Islet of Langerhans (tissue), 1 donor: Measurements from ENCODE around the gene SRMS.
"Not testable (repeated sequence)": the region's sequence is repeated elsewhere in the genome, so short reads cannot be mapped to it uniquely, and the experiment has no call there.

ENCODE experiments used
- FAIRE-seq: peaks from one replicate; lab custom pipeline; 2011; peaks lifted over from hg19 to GRCh38; lab: Jason Lieb, UNC

The SRMS gene

DNA sequence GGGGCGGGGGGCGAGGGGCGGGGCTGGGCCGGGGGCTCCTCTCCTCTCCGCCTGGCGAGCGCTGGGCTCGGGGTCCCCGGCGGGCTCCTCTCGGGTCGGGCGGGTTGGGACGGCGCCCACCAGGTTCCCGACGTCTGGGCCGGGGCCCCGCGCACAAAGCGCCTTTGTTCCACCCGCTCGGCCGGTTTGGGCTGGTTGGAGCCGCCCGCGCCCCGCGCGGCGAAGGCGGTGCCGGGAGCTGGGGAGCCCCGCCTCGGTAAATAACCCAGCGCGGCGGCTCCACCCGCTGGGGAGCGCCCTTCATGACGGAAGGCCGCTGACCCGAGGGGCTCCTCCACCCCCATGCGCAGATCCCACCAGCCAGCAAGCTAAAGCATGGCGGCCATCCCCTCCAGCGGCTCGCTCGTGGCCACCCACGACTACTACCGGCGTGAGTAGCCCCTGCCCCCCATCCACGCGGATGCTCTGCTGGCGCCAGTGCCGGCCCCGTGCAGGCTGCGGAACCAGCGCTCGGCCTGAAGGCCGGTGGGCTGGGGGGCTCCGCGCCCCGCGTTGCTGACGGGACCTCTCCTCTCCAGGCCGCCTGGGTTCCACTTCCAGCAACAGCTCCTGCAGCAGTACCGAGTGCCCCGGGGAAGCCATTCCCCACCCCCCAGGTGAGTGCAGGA is 26.5 kb downstream of the SRMS start:
- no peak for FAIRE-seq

DNA sequence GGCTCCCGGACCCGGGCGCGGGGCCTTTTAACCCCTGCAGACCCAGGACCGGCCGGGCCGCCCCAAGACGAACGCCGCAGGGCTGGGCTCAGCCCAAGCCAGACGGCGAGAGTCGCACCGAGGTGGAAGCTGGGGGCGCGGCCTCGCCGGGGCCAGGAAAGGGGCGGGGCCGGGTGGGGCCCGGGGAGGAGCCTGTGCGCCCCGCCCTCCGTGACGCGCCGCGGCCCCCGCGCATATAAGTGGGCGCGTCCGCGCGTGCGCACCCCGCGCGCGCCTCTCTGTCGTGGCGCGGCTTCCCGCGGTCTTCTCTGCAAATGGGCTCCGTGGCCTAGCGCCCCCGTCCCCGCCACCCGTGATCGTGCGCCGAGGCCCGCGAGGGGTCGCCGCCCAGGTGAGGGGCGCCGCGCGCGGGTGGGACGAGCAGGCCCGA is 27.0 kb downstream of the SRMS start, which contains the start of gene PPDPF:
Gene PPDPF (plus strand): TSS at position 262 of the 430 bp plus-strand sequence. CDS start 544 bp downstream, outside the sequence.
- no peak for FAIRE-seq

DNA sequence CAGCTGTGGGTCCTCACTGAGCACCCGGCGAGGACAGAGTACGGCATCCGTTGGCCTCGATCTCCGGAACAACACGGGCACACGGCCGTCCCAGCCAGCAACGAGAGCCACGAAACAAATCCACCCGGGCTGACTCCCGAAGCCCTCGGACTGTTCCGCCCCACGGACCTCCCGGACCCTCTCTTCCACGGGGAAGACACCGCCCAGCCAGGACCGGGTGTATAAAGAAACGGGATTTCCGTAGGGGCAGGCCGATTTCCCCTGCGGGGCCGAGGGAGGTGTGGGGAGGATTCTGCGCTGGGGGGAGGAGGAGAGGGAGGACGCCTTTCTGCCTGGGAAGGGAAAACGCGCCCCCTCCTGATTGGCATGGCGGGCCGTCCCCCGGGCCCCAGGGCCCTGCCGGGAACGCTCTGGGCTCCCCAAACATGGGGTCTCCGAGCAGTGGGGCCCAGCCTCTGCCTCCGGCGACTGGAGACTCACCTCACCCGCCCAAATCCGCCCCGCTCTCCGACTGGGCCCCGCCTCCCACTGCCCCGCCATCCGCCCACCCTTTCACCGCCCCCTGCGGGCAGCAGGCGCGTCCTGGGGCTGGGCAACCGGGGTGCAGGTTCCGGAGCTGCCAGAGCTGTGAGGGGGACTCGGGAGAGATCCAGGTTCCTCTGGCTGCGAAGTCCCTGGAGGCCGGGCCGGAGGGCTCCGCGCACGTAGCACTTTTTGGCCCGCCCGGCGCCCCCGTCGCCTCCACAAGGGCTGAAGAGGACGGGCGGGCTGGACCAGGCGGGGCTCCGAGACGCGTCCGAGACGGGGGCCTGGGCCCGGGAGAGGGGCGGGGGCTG is 27.7 kb downstream of the SRMS start:
- FAIRE-seq: no peak

DNA sequence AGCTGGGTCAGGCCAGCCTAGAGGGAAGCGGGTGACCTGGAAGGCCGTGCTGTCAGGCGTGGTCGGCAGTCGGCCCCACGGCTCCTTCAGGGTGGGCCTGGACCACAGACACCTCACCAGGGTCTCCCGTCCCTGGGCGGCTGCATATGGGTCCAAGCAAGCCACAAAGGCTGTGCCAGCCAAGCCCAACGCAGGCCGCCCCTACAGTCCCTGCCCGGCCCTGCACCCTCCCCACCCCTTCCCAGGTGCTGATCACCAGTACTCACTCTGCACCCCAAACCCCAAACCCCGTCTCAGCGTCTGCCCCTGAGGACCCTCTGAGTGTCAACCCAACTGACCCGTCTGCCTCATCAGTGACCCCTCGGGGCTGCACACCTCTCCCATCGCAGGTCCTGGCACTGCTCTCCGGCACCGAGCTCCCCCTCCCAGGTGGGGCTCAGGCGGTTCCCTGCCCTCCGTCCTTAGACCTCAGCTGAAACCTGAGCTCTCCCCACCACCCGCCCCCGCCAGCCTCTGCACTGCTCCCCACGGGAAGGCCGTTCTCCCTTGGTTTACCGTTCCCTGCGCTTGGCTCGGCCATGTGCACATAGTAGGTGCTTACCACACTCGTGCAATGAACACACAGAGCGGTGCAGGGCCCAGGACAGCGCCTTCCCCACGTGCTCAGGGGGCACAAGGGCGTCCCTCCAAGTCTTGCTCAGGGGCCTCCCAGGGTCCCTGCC is 28.4 kb downstream of the SRMS start:
- no peak for FAIRE-seq

DNA sequence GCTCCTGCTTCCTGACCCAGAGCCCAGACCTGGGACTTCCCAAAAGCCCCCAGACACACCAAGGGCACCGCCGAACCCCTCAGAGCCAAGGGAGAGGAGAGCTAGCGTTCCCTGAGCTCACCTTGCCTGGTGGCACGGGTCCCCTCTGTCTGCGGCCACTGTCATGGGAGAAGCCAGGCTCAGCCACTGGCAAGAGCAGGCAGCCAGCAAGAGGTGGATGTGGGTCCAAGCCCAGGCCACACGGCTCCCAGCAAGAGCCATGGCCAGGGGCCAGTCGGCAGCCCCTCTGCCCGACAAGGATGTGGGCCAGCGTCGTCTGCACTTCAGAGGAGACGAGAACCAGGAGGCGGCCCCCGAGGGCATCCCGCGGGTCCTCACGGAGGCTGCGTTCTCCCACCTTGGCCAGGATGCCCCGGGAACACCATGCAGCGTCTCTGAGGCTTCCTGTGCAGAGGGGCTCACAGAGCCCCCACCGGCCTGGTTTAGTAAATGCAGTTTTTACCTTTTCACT is 29.1 kb downstream of the SRMS start:
- no peak for FAIRE-seq

DNA sequence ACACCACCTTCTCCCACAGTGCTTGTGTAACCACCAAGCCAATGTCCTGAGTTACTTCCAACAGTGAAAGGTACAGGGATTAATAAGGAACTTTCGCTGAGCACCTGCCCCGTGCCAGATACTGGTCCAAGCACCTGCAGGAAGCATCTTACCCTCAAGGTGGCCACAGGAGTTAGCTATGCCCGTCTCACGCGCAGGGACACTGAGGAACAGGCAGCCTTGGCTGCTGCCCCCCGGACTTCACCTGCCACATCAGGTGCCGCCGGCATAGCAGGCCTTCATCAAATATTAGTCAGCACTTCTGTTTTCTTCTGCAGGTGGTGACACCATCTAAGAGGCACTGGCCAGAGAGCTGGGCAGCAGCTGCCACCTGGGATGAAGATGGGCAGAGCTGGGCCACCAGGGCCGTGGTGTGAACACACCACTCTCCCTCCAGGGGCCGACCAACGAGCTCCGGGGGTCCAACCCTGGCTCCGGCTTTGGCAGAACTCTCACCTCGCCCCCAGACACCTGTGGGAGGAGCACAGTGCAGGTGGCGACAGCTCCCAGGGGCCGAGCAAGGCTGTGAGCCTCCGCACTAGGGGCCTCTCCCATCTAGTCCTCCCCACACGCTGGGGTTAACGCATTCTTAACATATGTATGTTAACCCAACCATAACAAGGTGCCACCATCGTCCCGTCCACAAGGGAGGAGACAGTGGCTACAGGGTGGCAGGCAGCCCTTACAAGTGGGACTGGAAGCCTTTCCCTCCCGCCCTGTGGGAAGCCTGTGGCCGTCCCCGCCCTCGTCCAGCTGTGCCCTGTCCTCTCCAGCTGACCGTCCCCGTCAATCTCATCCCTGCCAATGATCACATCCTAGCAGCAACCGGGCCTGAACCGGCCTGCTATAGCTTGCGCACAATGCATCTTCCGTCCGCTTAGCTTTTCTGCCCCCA is 29.9 kb downstream of the SRMS start:
- no peak for FAIRE-seq

DNA sequence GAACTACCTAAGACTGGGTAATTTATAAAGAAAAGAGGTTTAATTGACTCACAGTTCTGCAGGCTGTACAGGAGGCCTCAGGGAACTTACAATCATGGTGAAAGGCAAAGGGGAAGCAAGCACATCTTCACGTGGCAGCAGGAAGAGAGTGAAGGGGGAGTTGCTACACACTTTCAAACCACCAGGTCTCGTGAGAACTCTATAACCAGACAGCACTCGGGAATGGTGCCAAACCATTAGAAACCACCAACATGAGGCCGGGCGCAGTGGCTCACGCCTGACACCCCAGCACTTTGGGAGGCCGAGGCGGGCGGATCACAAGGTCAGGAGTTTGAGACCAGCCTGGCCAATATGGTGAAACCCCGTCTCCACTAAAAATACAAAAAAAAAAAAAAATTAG is 33.0 kb downstream of the SRMS start:
- FAIRE-seq: not testable (repeated sequence)

DNA sequence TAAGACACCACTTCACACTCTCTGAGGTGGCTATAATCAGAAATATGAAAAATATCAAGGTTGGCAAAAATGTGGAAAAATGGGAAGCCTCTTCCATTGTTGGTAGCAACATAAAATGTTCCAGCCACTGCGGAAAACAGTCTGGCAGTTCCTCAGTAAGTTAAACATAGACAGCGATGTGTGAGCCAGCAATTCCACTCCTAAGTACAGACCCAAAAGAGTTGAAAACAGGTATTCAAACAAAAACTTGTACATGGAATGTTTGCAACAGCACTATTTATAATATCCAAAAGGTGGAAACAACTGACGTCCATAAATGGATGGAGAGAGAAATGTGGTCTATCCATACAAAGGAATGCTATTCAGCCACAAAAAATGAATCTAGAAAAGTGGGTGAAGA is 34.3 kb downstream of the SRMS start:
- FAIRE-seq: no peak

DNA sequence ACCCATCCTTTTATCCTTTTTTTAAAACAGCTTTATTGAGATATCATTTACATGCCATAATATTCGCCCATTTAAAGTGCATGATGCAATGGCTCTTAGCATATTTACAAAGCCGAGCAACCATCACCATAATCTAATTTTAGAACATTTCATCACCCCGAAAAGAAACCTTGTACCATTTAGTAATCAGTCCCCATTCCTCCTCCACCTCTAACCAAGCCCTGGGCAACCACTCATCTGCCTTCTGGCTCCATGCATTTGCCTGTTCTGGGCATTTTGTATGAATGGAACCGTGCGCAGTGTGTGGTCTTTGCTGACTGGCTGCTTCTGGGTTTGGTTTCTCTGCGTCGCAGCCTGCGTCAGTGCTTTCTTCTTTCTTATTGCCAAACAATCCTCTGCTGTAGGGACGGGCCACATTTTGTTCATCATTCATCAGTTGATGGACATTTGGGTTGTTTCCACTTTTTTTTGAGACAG is 38.4 kb downstream of the SRMS start:
- FAIRE-seq: no peak

DNA sequence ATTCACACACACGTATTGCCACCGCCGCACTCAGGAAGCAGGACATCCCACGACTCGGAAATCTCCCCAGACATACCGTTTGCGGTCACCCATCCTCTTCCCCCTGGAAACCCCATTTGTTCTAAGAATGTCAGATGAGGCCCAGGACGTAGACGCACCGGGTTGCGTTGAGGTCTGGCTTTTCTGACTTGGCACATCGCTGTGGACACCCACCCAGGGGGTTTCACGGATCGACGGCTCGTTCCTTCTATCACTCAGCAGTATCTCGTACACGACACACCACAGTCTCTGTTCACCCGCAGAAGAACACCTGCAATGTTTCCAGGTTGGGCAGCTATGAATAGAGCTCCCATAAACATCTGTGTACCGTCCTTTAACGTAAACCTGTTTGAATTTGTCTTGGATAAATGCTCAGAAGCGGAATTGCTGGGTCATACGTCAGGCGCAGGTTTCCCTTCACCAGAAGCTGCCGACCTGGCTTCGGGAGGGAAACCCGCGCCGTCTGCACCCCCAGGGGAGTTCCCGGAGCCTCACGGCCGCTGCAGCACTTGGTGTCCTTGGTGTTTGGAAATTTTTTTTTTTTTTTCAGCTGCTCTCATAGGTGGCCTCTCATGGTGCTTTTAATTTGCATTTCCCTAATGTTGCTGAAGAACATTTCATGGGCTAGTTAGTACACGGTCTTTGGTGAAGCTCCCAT is 39.3 kb downstream of the SRMS start:
- FAIRE-seq: no peak

DNA sequence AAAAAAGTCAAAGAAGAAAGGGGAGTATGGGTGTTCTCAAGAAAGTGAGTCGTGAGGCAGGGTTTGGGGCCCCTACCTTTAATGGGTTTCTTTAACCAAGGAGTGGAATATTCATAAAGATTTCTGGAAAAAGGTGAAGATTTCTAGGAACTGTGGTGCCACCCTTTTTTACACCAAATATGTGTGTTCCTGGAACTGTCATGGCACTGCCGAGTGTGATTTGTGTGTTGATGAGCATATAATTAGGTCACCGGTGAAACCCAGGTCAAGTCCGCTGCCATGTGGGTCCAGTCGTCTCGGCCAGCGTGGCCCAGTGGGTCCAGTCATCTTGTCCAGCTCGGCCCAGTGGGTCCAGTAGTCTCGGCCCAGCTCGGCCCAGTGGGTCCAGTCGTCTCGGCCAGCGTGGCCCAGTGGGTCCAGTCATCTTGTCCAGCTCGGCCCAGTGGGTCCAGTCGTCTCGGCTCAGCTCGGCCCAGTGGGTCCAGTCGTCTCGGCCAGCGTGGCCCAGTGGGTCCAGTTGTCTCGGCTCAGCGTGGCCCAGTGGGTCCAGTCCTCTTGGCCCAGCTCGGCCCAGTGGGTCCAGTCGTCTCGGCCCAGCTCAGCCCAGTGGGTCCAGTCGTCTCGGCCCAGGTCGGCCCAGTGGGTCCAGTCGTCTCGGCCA is 40.3 kb downstream of the SRMS start:
- no peak for FAIRE-seq

DNA sequence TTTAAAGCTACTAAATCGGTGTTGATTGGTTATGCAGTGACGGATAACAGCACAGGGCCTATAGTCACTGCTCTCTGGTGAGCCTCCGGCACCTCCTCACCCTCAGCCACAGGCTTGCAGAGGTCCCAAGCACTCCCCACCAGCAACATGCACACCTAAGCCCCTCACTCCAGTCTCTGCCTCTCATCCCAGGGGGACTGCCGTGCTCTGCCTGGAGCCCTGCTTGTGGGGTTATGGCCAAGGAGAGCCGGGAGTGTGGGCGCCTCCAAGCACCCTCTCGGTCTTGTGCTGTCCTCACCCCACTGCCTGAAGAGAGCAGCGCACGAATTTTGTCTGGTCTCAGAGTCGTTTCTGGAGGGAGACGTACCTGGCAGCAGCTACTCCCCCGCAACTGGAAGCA is 41.8 kb downstream of the SRMS start:
- FAIRE-seq: no peak

DNA sequence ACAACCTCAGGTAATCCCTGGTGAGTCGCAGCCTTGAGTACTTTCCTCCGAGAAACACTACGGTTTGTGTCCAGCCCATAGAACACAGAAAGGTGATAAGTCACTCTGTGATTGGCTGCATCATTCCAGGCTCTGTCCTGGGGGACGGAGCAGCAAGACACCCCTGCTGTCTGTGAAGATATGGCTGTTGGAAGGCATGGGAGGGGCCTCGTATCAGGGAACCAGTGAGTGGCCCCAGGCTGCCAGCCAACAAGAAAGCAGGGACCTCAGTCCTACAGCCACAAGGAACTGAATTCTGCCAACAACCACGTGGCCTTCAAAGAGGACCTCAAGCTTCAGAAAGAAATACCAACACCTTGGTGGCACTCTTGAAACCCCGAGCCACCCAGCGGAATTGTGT is 42.3 kb downstream of the SRMS start:
- no peak for FAIRE-seq

DNA sequence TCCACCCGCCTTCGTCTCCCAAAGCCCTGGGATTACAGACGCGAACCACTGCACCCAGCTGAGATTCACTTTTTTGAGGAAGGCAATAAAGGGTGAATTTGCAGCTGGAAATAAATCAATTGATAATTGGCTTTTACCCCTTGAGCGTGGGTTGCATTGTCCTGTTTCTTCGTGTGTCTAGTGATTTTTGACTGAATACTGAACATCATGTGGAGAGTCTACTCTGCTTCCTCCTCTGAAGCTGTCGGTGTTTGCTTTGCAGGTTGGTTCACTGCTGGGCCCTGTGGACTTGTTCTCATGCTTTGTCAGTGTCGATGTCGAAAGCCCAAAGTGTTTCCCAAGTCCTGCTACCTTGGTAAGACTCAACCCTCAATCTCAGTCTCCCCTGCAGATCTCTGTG is 42.9 kb downstream of the SRMS start:
- FAIRE-seq: no peak

DNA sequence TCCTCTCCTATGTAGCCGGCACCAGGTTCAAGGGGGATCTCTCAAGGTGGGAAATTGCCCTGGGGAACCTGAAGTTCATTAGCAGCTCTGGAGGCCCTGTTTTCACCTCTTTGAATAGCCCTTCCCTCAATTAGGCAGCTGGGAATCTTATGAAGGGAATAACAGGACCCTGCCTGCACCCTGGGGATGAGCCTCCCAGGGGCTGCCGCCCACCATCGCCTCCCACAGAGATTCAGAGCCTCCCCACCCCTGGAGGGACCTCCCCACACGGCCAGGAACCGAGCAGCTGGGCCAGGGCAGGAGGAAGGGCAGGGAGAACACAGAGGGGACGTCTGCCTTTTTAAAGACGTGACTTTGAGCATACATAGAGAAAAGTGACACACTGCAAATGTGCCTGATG is 44.0 kb downstream of the SRMS start:
- FAIRE-seq: no peak

DNA sequence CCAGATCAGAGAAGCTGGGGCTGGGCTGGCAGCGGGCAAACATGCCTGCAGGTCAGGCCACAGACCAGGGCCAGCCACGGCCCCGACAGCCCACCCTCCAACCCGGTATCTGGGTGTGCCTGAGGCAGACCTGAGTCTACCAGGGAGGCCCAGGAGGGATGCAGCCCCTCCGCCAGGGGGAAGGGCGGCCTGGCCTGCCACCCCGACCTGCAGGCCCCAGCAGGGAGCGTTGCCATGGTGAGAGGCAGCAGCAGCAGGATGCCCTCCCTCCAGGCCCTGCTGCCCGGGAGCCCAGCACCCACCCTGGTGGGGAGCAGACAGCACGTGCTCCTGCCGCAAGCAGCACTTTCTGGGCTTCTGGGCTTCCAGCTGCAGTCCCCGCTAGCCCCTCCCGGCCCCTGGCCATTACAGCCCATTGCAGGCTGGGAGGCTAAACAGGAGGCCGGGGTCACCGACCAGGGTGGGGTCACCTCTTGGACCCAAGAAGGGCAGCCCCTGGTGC is 44.8 kb downstream of the SRMS start:
- no peak for FAIRE-seq

DNA sequence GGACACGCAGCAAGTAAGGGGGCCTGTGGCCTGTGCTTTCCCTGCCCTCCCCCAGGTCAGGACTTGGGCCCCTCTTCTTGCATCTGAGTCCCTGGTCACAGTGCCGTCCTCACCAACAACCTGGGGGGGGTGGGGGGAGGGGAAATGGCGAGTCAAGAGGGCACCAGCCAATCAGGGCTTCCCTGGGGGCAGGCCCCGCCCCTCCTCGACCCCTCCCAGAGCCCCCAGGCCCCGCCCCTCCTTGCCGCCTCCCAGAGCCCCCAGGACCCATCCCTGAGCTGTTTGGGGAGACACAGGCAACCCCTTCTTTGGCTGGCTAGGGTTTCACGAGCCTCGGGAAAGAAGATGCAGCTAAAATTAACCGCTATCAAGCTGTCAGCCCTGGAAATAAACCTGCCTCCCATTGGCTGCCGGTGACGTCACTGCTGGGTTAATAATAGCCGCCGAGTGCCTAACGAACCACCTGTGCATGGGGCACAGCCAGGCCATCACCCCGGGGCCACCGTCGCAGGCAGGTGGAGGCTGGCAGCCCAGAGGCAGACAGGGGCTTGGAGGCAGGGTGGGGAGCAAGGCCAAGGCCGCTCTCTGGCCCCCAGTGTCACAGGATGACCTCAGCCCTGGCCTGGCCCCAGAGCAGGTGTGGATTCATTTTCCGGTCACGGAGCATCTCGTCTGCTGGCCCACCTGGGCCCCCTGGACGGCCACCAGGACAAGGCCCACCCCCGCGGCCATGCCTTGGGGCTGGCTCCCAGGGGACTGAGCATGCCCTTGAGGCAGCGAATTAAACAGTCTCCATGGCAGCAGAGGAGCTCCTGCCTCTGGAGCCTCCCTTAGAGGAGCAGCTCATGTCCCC is 45.5 kb downstream of the SRMS start:
- no peak for FAIRE-seq

DNA sequence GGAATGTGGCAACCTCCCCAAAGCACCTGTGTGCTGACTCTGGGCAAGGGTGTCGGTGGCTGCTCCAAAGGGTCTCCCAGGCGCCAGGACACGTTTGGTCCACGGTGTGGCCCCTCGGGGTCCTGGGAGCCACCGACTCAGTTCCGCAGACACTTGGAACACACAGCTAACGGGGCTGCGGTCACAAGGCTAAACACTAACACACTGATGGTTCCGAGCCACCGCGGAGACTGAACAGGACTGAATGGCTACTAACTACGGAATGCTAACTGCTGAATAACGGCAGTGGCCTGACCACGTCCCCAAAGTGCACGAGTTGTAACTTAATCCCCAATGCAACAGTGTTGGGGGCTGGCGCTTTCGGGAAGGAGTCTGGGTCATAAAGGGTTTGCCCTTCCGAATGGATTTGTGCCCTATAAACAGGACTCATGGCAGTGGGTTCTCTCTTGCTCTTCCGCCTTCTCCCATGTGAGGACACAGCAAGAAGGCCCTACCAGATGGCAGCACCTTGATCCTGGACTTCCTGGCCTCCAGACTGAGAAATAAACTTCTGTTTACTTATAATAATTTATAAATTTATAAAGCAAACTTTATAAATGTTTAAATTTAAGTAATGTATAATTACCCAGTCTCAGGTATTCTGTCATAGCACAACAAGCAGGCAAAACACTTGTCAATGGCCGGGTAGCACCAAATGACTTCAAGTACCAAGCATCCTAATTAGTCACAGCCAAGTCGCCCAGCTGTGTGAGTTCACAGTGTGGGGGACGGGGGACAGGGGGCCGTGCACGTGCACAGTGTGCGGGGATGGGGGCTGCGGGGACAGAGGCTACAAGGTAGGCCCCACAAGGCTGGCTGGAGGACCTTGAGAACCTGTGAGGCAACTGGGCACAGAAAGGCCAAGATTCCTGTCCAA is 46.4 kb downstream of the SRMS start:
- no peak for FAIRE-seq
